DMS153 (cell line): ENCODE results near the gene PTPRU.

Source experiments
- DNase-seq: peaks from one replicate; lab custom pipeline; 2025; lab: John Stamatoyannopoulos, UW

Gene PTPRU

DNA sequence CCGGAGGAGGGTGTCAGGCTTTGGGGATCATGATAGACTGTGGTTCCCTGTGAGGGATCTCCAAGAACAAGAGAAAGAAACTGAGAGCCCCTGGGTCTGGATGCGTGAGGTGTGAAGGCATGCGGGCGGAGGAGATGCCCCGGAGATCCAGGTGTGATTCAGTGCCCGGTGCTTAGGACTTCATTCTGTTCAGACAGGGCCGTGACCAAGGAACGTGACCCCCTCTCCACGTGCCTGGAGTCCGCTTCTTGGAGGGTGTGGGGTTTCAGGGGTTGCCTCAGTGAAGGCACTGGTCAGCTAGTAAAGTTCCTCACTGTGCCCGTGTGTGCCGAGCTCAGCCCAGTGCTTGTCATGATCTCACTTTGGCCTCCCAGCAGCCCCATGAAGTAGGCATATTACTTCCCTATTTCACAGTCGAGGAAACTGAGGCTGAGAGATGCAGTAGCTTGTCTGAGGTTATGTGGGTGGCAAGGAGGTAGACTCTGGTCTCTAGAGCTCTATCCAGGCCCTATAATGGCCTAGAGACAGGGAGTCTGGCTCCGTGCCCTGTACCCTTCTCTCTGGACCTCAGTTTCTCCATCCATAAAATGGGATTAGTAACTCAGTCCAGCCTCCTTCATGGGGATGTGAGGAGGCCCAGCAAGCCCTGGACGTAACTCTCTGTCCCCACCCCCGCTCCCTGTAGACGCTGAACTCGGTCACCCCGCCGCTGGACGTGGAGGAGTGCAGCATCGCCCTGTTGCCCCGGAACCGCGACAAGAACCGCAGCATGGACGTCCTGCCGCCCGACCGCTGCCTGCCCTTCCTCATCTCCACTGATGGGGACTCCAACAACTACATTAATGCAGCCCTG is 81.0 kb downstream of the PTPRU start:
- no peak for DNase-seq

DNA sequence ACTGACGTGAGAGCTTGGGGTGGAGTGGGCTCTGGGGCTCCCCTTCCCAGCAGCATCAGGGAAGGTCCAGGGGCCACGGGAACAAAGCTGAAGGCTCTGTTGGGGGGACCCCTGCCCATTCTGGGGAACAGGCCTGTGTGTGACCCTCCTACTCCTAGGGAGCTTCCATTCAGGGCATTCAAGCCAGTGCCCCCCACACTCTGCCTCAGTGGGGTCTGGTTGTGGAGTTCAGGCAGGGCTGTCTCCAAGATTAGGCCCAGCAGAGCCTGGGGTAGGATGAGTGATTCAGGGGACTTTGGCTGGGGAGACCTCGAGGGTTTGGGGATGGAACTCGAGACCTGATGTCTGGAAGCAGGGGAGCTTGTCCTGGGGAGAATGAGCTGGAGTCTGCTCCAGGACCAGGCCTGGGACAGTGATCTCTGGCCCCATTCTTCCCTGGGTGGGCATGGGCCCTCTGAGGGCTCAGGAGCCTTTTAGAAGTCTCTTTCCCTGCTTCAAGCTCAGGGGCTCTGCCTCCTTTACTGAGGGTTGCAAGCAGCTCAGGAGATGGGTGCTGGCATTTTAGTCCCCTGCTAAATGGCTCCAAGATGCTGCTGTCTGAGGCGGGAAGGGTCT is 81.7 kb downstream of the PTPRU start:
- DNase-seq = no peak

DNA sequence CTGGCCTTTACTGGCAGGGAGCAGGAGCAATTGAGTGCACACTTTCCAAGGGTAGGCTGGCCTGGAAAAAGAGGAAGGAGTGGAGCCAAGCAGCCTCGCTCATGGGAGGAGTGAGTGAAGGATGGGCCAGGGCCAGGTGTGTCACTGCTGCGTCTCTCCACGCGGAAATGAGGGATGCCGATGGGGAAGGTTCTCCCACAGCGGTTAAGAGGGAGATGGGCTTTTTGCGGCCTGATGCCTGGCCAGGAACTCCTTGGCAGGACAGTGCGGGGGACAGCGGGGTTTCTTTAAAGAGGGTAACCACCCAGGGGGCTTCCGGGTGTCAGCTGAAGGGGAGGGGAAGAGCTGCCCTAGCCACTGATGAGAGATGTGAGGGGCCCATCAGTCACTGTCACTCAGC is 82.4 kb downstream of the PTPRU start:
- DNase-seq = no peak

DNA sequence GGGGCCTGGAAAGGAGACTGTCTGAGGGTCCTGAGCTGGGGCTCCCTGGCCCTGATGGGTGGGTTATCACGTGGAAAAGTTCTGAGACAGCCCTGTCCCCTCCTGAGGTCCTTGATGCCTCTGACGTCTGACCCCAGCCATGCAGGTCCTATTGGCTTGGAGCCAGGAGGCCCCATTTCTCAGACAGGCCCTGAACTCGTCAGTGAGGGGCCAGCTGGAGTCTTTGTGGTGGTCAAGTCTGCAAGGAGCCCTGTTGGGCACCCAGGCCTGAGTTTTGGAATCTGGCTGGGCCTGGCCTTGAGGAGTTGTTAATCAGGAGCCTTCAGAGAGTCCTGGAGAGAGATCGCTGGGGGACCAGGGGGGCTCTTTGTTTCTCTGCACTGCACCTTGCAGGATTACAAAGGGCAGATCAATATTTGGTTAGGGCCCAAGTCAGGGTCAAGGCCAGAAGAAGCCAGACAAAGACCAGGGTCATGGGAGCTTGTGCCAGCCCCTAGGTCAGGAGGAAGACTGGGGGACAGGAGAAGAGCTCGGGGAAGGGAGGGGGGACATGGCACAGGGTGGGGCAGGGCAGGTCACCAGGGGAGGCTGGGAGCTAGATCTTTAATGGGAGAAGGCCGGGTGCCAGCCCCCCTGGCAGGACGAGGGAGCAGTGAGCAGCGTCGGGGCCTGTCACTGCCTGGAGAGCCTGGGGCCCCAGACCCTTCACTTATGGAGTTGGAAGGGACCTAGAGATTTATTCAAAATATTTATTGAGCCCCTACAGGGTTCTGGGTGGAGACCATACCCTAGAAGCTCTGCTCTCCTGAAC is 83.2 kb downstream of the PTPRU start:
- DNase-seq = no peak

DNA sequence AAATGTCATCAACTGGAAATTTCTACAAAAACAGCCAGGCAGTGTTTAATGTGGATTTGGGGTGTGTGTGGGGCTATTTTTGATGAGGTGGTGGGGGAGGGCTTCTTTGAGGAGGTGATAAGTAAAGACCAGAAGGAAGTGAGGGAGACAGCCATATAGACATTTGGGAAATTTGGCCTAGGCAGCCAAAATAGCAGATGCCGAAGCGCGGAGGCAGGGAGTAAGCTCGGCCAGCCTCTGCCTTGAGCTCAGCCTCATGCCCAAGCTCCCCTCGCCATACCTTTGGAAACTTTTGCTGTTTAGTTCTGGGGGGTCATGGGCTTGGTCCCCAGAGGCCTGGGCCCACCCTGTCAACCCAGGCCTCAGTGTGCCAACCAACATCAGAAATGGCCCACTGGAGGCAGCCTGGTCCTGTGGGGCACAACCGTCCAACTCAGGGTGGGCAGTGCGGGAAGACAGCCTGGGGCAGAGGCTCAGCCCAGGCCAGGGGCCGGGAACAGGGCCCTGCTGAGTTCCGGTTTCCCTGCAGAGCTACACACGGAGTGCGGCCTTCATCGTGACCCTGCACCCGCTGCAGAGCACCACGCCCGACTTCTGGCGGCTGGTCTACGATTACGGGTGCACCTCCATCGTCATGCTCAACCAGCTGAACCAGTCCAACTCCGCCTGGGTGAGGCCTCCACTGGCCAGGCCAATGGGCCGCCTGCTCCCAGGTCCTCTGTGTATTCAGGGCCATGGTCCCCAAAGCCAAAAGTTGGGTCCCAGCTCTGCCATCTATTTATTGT is 84.0 kb downstream of the PTPRU start:
- no peak for DNase-seq

DNA sequence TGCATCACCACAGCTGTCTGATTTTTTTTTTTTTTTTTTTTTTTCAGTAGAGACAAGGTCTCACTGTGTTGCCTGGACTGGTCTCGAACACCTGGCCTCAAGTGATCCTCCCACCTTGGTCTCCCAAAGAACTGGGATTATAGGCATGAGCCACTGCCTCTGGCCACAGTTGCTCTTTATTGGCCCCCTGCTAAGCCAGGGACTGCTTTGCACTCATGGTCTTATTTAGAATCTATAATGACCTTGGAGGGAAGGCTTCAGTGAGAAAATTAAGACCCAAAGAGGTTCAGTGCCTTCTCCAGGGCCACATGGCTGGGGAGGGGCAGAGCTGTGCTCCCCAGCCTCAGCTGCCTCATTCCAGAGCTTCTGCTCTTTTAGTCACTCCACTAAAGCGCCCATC is 84.9 kb downstream of the PTPRU start:
- no peak for DNase-seq

DNA sequence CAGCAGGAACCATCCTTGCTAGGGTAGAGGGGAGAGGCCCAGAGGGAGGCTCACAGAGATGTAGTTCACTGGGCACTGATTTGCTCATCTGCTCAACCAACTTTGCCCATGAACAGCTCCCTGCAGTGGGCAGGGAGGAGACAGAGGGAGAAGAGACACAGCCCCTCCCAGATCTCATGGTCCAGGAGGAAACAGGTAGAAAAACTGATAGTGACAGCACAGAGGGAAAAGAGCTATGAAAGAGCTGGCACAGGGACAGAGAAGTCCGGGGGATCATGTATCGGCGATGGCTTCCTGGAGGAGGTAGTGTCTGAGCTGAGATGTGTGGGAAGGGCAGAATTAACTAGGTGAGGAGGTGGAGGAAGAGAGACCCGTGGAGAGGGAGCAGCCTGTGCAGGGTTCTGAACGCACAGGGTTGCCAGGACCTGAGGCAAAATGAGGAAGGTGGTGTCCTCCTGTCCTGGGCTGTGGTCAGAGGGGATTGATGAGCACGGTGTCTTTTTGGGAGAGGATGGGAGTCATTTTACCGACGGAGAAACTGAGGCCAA is 85.9 kb downstream of the PTPRU start:
- DNase-seq = no peak

DNA sequence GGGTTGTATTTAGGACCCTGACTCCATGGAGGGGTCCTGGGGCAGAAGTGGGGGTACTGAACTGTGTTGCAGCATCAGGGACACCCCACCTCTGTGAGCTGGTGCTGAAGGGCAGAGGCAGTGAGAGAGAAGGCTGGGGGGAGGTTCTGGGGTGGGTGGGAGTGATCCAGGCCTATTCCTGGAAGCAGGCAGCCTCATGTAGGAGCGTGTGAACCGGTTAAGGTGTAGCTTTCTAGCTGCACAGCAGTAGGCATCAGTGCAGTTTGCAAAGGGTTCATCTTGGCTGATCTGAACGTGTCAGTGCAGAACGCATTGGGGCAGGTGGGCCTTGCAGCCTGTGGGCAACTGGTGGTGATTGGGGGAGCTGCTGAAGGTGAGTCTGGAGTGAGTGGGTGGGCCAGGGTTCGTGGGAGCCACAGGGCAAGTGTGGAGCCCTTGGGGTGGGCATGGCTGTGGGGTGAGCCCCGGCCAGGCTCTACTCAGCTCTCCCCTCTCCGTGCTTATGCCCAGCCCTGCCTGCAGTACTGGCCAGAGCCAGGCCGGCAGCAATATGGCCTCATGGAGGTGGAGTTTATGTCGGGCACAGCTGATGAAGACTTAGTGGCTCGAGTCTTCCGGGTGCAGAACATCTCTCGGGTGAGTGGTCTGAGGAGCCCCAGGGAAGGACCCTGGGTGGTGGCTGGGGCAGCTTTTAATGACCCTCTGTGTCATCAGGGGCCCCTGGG is 86.7 kb downstream of the PTPRU start:
- no peak for DNase-seq

DNA sequence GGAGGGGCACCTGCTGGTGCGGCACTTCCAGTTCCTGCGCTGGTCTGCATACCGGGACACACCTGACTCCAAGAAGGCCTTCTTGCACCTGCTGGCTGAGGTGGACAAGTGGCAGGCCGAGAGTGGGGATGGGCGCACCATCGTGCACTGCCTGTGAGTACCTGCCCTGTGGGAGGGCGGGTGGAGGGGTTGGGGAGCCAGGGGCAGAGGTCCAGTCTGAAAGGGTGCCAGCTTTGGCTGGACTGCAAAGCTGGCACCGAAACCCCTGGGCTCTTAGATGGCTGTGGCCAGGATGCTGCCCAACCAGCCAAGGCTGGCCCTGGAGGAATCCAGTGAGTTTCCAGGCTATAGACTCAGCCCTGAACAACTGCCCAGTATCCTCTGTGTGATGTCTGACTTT is 87.3 kb downstream of the PTPRU start:
- no peak for DNase-seq

DNA sequence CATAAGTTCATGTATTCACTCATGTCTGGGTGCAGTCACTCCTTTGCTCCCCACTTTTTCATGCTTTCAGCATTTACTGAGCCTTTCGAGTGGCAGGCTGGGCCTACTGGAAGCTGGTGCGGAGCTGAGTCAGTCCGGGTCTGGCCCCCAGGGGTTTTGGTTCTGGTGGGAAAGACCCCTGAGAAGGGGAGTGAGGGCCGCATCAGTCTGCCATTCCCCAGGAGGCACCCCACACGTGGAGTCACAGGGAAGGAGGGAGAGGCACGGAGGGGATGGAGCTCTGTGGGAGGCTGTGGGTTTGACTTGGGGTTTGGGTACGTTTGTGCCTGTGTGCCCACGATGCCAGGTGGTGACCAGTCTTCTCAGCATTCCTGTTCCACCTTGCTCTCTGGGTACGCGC is 87.9 kb downstream of the PTPRU start:
- DNase-seq = no peak

DNA sequence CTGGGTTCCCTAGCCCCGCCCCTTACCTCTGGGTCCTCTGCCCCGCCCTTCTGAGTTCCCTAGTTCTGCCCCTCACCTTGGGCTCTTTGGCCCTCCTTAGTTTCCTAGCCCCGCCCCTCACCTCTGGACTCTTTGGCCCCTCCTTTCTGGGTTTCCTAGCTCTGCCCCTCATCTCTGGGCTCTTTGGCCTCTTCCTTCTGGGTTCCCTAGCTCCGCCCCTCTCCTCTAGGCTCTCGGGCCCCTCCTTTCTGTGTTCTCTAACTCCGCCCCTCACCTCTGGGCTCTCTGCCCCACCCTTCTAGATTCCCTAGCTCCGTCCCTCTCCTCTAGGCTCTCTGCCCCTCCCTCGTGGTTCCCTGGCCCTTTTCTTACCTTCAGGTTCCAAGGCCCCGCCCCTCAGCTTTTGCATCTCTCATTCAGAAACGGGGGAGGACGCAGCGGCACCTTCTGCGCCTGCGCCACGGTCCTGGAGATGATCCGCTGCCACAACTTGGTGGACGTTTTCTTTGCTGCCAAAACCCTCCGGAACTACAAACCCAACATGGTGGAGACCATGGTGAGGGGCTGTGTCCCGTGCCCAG is 88.5 kb downstream of the PTPRU start:
- DNase-seq = no peak

DNA sequence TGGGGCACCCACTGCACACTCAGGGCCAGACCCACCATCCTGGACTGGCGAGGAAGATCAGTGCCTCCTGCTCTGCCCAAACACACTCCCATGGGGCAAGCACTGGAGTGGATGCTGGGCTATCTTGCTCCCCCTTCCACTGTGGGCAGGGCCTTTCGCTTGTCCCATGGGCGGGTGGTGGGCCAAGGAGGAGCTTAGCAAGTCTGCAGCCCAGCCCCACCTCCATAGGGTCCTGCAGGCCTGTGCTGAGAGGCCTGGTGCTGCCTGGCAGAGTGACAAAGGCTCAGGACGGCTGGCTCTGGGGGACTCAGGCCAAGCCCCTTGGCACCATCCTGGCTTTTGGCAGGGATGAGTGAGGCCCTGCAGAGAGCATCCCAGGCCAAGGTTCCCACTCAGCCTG is 89.4 kb downstream of the PTPRU start:
- no peak for DNase-seq

DNA sequence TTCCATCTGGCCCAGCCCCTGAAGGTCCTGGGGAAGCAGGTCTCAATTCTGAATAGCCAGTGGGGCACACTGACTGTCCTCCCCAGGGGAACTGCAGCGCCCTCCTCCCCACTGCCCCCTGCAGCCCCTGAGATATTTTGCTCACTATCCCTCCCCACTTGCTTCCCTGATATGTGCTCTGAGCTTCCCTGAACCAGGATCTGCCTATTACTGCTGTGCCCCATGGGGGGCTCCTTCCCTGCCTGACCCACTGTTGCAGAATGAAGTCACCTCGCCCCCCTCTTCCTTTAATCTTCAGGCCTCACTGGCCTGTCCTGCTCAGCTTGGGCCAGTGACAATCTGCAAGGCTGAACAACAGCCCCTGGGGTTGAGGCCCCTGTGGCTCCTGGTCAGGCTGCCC is 89.8 kb downstream of the PTPRU start:
- DNase-seq = no peak

DNA sequence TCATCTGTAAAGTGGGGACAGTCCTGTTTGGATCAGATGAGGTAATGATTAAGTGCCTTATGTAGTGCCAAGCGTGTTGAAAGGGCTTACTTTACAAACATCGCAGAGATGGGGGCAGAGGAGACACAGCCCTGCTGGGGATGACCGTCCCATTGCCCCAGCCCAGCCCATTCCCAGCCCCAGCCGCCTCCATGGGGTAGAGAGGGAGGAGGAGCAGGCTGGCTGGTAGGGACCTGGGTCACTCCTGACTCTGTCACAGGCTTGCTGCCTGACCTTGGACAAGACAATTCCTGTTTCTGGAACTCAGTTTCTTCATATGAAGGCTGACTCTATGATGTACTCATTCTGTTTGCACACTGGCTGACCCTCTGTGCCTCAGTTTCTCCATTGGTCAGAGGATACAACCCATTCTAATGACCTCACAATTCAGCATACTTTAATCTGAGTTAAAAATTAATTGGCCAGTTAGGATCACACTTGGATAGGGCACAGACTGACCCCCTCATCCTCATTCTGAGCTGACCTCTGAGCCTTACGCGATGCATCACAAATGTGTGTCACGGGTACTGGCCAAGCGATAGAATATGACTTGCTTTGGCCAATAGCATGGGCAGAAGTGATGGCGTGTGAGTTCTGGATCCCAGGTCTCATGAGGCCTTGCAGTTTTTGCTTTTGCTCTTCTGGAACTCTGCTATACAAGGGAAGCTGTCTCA is 91.1 kb downstream of the PTPRU start:
- DNase-seq = no peak

DNA sequence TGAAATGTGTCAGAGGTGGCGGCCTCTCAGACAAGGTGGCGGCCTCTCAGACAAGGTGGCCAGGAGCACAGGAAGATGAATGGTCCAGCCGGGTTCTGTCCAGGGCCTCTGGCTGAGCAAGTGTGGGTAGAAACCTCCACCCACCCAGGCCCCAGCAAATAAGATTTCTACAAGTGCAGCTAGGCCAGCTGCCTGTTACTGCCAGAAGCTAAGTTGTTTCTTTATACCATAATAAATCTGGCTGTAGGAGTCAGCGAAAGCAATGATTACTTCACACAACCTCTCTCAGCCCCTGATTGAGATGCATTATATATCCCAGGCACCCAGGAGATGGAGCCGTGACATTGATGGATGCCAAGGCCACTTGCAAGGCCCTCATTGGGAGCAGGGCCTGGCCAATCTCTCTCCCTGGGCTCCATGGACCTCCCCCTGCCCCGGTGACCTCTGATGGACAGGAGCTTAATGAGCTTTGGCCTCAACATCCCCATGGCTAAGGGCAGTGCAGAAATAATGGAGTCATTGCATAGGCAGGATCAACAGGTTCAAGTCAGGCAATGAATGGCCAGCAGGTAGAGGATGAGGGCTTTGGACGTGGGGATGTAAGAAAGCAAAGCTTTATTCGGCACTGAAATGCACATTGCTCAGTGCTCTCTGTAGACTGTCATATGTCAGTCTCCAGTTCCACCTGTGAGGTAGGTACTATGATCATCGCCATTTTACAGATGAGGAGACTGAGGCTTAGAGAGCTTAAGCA is 92.9 kb downstream of the PTPRU start:
- no peak for DNase-seq

DNA sequence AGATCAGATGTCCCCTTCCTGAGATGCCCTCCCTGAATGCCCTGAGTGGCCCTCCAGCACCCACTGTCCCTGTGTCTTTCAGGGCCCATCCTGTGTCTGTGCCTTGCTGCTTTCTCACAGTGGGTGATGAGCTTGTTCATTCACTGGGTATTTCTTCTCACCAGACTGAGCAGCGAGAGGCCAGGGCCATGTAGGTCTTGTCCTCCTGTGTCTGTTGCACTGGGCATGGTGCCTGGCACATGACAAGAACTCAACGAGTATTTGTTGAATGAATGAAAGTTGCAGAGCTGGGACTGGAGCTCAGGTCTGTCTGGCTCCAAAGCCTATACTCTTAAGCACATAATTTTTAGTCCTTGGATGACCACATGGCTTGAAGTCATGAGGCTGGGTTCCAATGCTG is 93.8 kb downstream of the PTPRU start:
- DNase-seq = no peak

DNA sequence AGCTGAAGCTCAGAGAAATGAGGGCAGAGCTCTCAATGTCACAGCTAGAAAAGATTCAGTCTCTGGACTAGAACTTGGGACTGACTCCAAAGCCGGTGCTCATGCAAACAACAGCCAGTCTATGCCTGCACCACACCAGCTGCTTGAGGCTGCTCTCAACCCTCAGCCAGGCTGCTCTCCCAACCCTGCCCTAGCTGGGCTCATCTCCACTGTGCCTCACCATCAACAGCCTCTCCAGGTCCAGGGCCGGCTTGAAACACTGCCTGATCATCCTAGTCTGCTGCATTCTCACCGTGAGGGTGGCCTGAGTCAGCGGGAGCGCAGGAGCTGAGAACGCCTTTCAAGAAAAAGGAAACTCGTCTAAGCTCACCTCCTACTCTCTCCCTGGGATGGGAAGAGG is 94.5 kb downstream of the PTPRU start:
- DNase-seq = no peak

DNA sequence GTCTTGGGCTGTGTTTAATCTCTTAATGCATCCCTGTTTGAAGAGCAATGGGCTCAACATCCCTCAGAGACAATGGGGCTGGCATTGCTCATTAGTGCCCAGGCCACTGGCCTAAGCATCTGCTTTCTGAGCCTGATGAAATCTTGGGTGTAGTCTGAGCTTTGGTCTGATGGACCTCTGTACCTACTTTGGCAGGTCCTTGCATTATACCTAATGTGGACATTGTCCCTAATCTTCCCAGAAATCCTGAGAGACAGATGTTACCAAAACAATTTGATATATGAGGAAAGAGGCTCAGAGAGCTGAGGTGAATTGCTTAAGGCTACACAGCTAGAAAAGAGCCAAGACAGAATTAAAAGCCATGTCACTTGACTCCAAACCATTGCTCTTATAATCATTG is 95.0 kb downstream of the PTPRU start:
- no peak for DNase-seq

DNA sequence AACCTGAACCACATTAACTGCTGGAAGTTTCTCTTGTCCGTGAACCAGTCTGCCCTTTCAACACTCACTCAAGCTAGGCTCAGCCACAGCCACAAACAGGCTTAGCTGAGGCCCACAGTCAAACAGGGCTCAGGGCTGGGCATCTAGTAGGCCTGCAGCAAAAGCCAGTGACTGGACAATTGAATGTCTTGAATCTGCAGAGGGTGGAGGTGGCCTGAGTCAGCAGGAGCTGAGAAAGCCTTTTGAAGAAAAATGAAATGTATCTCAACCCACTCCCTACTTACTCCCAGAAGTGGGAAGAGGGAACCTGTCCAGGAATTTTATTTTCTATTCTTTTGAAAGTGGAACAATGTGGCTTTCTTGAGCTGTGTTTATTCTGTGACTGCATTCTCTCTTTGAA is 95.4 kb downstream of the PTPRU start:
- no peak for DNase-seq
